ENCODE results near the gene LCLAT1. TPM values are rescaled to one million over a fixed set of nuclear protein-coding genes. Genes with fewer than 3 reads are reported as not detected.
"Not testable (repeated sequence)": the region's sequence is repeated elsewhere in the genome, so short reads cannot be mapped to it uniquely, and the experiment has no call there.

The LCLAT1 gene
- total RNA-seq, 1 experiment from 2014 or later, result 29.4 TPM

GRCh38 chr2:30601375-30601774 is 154.3 kb downstream of the LCLAT1 start:
- Histone ChIP-seq H3K36me3 (peaks cover 5% of the 10 kb centered on the region; the same call in 1 of the 2 replicates), H3K4me3 (no peak overlapping the region), H3K4me1 (replicated peaks) (no peaks in the 10 kb centered on the region), H3K9me3 (replicated peaks) (0 out of 2 replicates have a peak, but pooled peaks cover 5% of the 10 kb centered on the region), H3K27me3 (replicated peaks) (no peaks in the 10 kb centered on the region), H3K27ac (no peak overlapping the region)
- DNase-seq (ENCODE audit: low read depth in 1 of 2, low spot score in 2 of 2), result no peak

DNA sequence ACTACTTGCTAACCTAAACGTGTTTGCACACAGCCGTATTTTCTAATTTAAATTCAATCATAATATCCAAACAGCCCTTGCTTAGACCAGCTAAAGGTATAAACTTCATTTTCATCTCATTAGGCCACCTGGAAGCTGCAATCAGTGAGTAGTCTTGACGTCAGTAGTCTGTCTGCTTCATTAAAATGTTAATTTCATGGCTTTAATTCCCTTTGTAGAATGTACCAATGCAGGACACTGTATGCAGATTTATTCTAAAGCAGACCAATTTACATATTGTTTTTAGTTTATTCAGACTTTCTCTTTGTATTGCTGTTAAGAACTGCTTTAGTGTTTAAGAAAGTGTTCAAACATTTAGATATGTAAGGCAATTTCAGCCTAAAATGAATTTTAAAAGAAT is 158.2 kb downstream of the LCLAT1 start:
- H3K4me1 ChIP-seq (replicated peaks), result no peaks in the 10 kb centered on the region
- no peak overlapping the region for H3K27ac ChIP-seq
- H3K36me3 ChIP-seq, result 0 out of 2 replicates have a peak, but pooled peaks cover 3% of the 10 kb centered on the region
- DNase-seq (ENCODE audit: low read depth in 1 of 2, low spot score in 2 of 2), result no peak
- no peaks in the 10 kb centered on the region for H3K27me3 ChIP-seq (replicated peaks)
- H3K4me3 ChIP-seq, result no peak overlapping the region
- no peaks in the 10 kb centered on the region for H3K9me3 ChIP-seq (replicated peaks)

DNA sequence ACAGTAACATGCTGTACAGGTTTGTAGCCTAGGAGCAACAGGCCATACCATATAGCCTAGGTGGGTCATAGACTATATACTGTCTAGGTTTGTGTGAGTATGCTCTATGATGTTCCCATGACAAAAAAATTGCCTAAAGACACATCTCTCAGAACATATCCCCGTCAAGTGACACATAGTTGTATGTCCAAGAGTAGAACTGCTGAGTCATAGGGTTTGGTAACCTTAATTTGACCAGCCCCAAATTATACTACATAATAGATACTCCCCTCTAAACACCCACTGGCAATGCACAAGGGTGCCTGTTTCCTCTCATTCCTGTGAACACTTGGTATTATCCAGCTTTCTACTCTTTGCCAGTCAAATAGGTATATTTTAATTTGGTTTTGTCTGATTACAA is 161.6 kb downstream of the LCLAT1 start:
- no peak overlapping the region for H3K27ac ChIP-seq
- peaks cover 3% of the 10 kb centered on the region; the same call in 1 of the 2 replicates for H3K36me3 ChIP-seq
- no peak for DNase-seq (ENCODE audit: low read depth in 1 of 2, low spot score in 2 of 2)
- H3K27me3 ChIP-seq (replicated peaks), result no peaks in the 10 kb centered on the region
- H3K4me3 ChIP-seq, result no peak overlapping the region
- no peaks in the 10 kb centered on the region for H3K9me3 ChIP-seq (replicated peaks)
- H3K4me1 ChIP-seq (replicated peaks), result no peaks in the 10 kb centered on the region

DNA sequence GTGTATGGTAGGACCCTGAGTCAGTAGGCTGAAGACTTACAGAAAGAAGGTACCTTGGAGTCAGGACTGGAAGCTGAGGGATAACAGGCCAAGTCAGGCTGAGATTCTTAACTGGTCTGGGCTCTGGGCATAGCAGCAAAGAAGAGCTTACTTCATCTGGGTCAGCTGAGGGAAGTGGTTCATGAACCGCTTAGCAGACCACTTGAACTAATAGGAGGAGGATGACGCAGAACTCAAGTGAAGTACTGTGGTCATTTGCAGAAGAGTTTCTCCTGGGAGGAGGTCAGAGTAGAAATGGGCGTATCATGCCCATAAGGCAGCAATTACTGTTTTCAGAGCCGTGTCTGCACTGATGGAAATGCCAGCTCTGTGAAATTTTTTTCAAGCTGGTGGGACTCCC is 164.5 kb downstream of the LCLAT1 start:
- H3K4me1 ChIP-seq (replicated peaks), result no peaks in the 10 kb centered on the region
- no peaks in the 10 kb centered on the region for H3K27me3 ChIP-seq (replicated peaks)
- H3K27ac ChIP-seq, result no peak overlapping the region
- H3K4me3 ChIP-seq, result no peak overlapping the region
- no peaks in the 10 kb centered on the region for H3K9me3 ChIP-seq (replicated peaks)
- peaks cover 5% of the 10 kb centered on the region; the same call in 1 of the 2 replicates for H3K36me3 ChIP-seq
- DNase-seq (ENCODE audit: low read depth in 1 of 2, low spot score in 2 of 2), result no peak

GRCh38 chr2:30612371-30612770 is 165.3 kb downstream of the LCLAT1 start:
- H3K4me1 ChIP-seq (replicated peaks), result no peaks in the 10 kb centered on the region
- no peaks in the 10 kb centered on the region for H3K9me3 ChIP-seq (replicated peaks)
- no peak overlapping the region for H3K4me3 ChIP-seq
- H3K27ac ChIP-seq, result no peak overlapping the region
- H3K36me3 ChIP-seq, result peaks cover 5% of the 10 kb centered on the region; the same call in 1 of the 2 replicates
- no peak for DNase-seq (ENCODE audit: low read depth in 1 of 2, low spot score in 2 of 2)
- no peaks in the 10 kb centered on the region for H3K27me3 ChIP-seq (replicated peaks)

- no peak overlapping the region for H3K4me3 ChIP-seq
- no peak for DNase-seq (ENCODE audit: low read depth in 1 of 2, low spot score in 2 of 2)
- H3K9me3 ChIP-seq (replicated peaks), result no peaks in the 10 kb centered on the region
- no peak overlapping the region for H3K27ac ChIP-seq
- H3K27me3 ChIP-seq (replicated peaks), result no peaks in the 10 kb centered on the region
- no peaks in the 10 kb centered on the region for H3K4me1 ChIP-seq (replicated peaks)
- H3K36me3 ChIP-seq, result peaks cover 5% of the 10 kb centered on the region; the same call in 1 of the 2 replicates
Measured at GRCh38 chr2:30613001-30613400, 166.0 kb downstream of the LCLAT1 start.

DNA sequence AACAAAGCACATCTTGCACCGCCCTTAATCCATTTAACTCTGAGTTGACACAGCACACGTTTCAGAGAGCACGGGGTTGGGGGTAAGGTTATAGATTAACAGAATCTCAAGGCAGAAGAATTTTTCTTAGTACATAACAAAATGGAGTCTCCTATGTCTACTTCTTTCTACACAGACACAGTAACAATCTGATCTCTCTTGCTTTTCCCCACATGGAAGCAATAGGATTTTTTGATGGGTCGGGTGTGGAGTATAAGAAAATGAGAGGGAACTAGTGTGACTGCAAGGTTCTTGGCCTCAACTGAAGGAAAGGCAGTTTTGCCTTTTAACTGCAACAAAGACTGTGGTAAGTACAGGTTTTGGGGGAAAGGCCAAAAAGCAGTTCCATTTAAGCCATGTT is 167.2 kb downstream of the LCLAT1 start:
- H3K27me3 ChIP-seq (replicated peaks); H3K9me3 ChIP-seq (replicated peaks): not testable (repeated sequence)

DNA sequence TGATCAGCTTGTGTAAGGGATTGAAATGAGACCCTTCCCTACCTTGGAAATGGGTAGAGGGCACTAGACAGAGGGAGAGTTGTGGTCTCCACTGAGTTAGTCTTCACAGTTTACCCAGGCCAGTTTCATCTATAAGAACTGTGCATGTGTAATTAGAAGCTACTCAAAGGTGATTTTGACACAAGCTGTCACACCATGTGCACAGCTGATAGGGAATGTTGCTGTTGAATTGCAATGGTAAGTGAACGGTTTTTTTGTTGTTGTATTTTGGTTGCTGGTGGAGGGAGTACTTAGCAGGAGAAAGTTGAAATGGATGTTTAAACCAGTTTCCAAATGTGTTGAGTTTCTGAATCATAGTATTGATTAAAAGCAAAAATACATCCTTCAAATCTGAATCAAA is 168.9 kb downstream of the LCLAT1 start:
- Histone ChIP-seq H3K4me3 (no peak overlapping the region), H3K9me3 (replicated peaks) (no peaks in the 10 kb centered on the region), H3K36me3 (peaks cover 2% of the 10 kb centered on the region; the same call in 1 of the 2 replicates), H3K27ac (no peak overlapping the region), H3K4me1 (replicated peaks) (no peaks in the 10 kb centered on the region), H3K27me3 (replicated peaks) (no peaks in the 10 kb centered on the region)
- DNase-seq (ENCODE audit: low read depth in 1 of 2, low spot score in 2 of 2), result no peak

More for the DNA sequence above, 167.2 kb downstream of the LCLAT1 start:
- not testable (repeated sequence) for DNase-seq (ENCODE audit: low read depth in 1 of 2, low spot score in 2 of 2); H3K27ac ChIP-seq; H3K4me1 ChIP-seq (replicated peaks); H3K36me3 ChIP-seq; H3K4me3 ChIP-seq

GRCh38 chr2:30620102-30620501 is 173.1 kb downstream of the LCLAT1 start:
- H3K27ac ChIP-seq, result no peak overlapping the region
- H3K4me3 ChIP-seq, result no peak overlapping the region
- no peaks in the 10 kb centered on the region for H3K4me1 ChIP-seq (replicated peaks)
- no peaks in the 10 kb centered on the region for H3K9me3 ChIP-seq (replicated peaks)
- DNase-seq (ENCODE audit: low read depth in 1 of 2, low spot score in 2 of 2), result no peak
- H3K36me3 ChIP-seq, result peaks cover 5% of the 10 kb centered on the region; the same call in 1 of the 2 replicates
- no peaks in the 10 kb centered on the region for H3K27me3 ChIP-seq (replicated peaks)

- no peaks in the 10 kb centered on the region for H3K9me3 ChIP-seq (replicated peaks)
- no peaks in the 10 kb centered on the region for H3K4me1 ChIP-seq (replicated peaks)
- H3K27ac ChIP-seq, result no peak overlapping the region
- DNase-seq (ENCODE audit: low read depth in 1 of 2, low spot score in 2 of 2), result no peak
- H3K36me3 ChIP-seq, result peaks cover 3% of the 10 kb centered on the region; the same call in 1 of the 2 replicates
- no peaks in the 10 kb centered on the region for H3K27me3 ChIP-seq (replicated peaks)
- H3K4me3 ChIP-seq, result no peak overlapping the region
Measured at GRCh38 chr2:30621836-30622235, 174.8 kb downstream of the LCLAT1 start.

GRCh38 chr2:30622452-30622851 is 175.4 kb downstream of the LCLAT1 start:
- no peak for DNase-seq (ENCODE audit: low read depth in 1 of 2, low spot score in 2 of 2)
- no peaks in the 10 kb centered on the region for H3K27me3 ChIP-seq (replicated peaks)
- H3K4me3 ChIP-seq, result no peak overlapping the region
- no peak overlapping the region for H3K27ac ChIP-seq
- no peaks in the 10 kb centered on the region for H3K9me3 ChIP-seq (replicated peaks)
- peaks cover 3% of the 10 kb centered on the region; the same call in 1 of the 2 replicates for H3K36me3 ChIP-seq
- H3K4me1 ChIP-seq (replicated peaks), result no peaks in the 10 kb centered on the region

DNA sequence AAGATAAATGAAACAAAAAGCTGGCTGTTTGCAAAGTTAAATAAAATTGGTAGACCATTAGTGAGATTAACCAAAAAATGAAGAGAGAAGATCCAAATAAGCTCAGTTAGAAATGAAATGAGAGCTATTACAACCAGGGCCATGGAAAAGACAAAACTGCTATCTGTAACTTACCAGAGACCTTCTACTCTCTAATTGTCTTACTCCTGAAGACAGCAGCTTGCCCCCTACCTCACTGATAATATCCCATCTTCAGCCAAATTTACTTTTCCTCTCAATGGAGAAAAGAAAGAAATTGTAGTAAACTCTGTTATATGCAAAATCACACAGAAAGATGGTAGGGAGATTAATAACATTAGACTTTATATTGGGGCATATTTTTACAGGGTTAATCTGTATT is 178.2 kb downstream of the LCLAT1 start:
- no peak overlapping the region for H3K4me3 ChIP-seq
- no peaks in the 10 kb centered on the region for H3K27me3 ChIP-seq (replicated peaks)
- no peaks in the 10 kb centered on the region for H3K4me1 ChIP-seq (replicated peaks)
- H3K9me3 ChIP-seq (replicated peaks), result no peaks in the 10 kb centered on the region
- no peak for DNase-seq (ENCODE audit: low read depth in 1 of 2, low spot score in 2 of 2)
- peaks cover 3% of the 10 kb centered on the region; the same call in 1 of the 2 replicates for H3K36me3 ChIP-seq
- no peak overlapping the region for H3K27ac ChIP-seq

- no peak overlapping the region for H3K4me3 ChIP-seq
- H3K4me1 ChIP-seq (replicated peaks), result no peaks in the 10 kb centered on the region
- no peak overlapping the region for H3K27ac ChIP-seq
- no peaks in the 10 kb centered on the region for H3K9me3 ChIP-seq (replicated peaks)
- no peaks in the 10 kb centered on the region for H3K27me3 ChIP-seq (replicated peaks)
- H3K36me3 ChIP-seq, result peaks cover 3% of the 10 kb centered on the region; the same call in 1 of the 2 replicates
- DNase-seq (ENCODE audit: low read depth in 1 of 2, low spot score in 2 of 2), result no peak
Measured at GRCh38 chr2:30625701-30626100, 178.7 kb downstream of the LCLAT1 start.

DNA sequence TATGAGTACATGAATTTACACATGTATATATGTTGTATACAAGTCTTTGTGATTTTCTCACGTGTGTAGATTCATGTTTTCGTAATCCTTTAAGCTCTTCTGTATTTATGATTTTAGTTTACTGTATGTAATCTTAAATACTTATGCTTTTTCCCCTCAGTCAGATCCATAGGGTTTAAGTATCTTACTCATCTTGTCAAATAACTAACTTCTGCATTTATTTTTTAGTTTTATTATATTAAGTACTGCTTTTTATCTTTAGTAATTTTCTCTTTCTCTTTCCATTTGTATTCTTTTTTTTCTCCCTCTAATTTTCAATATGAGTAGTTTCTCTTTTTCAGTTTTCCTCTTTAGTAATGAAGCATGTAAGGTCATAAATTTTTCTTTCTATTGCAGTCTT is 179.4 kb downstream of the LCLAT1 start:
- DNase-seq (ENCODE audit: low read depth in 1 of 2, low spot score in 2 of 2), result no peak
- Histone ChIP-seq H3K27me3 (replicated peaks) (no peaks in the 10 kb centered on the region), H3K36me3 (peaks cover 3% of the 10 kb centered on the region; the same call in 1 of the 2 replicates), H3K4me1 (replicated peaks) (no peaks in the 10 kb centered on the region), H3K4me3 (no peak overlapping the region), H3K27ac (no peak overlapping the region), H3K9me3 (replicated peaks) (no peaks in the 10 kb centered on the region)

DNA sequence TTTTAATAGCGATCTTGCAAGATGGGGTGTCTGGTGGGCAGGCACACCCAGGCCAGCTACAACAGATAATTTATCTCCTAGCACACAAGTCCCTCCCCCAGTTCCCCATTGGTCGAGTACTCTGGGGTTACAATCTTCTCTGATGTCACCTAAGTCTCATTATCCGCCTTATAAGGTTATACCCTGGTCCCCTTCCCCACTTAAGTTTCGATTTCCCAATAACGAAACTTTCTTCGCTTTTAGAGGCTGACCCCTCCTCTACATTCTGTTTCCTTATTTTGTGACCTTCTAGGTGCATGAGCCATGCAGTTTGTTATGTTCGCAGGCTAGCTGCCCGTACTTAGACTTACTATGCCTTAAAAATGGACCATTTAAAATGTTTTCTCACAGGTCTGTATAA is 180.1 kb downstream of the LCLAT1 start:
- no peaks in the 10 kb centered on the region for H3K27me3 ChIP-seq (replicated peaks)
- H3K9me3 ChIP-seq (replicated peaks), result no peaks in the 10 kb centered on the region
- no peak overlapping the region for H3K4me3 ChIP-seq
- H3K36me3 ChIP-seq, result peaks cover 2% of the 10 kb centered on the region; the same call in 1 of the 2 replicates
- no peak for DNase-seq (ENCODE audit: low read depth in 1 of 2, low spot score in 2 of 2)
- H3K27ac ChIP-seq, result no peak overlapping the region
- no peaks in the 10 kb centered on the region for H3K4me1 ChIP-seq (replicated peaks)

Data from SJSA1 (cell line).